Heart left ventricle (tissue), 16 donors: Measurements from ENCODE around the gene MPC2. TPM values are rescaled to one million over a fixed set of nuclear protein-coding genes. Genes with fewer than 3 reads are reported as not detected.

ENCODE experiments used
- ATAC-seq, 4 donors: fragments of 200-7000 bp; cut with Tn5 transposase; one replicate each; pipeline ENCODE4 v1.9.1; 2020 to 2022; ENCODE audit warnings: moderate library complexity in 4 of 4, mild to moderate bottlenecking in 3 of 4, moderate number of reproducible peaks in 1 of 4
- DNase-seq, 5 donors: peaks; one replicate each; pipeline ENCODE4 v3.0.0-alpha.2; 2020
- H3K27ac ChIP-seq, 12 donors: fragments of 200-600 bp; sonication (generic) in 4 of 12; one replicate each; pipeline versions ENCODE4 v1.5.0 to v1.8.0; 2016 to 2022; ENCODE audit warnings: mild to moderate bottlenecking in 2 of 12
- H3K27me3 ChIP-seq, 9 donors: fragments of 200-600 bp; sonication (generic) in 2 of 9; one replicate each; pipeline versions ENCODE4 v1.5.1 to v1.8.0; 2016 to 2022; ENCODE audit warnings: mild to moderate bottlenecking in 3 of 9
- H3K36me3 ChIP-seq, 9 donors: fragments of 200-600 bp; sonication (generic) in 2 of 9; one replicate each; pipeline versions ENCODE4 v1.5.0 to v1.8.0; 2018 to 2022; ENCODE audit warnings: mild to moderate bottlenecking in 2 of 9
- H3K4me1 ChIP-seq, 12 donors: fragments of 200-600 bp; sonication (generic) in 4 of 12; one replicate each; pipeline versions ENCODE4 v1.5.0 to v1.8.0; 2016 to 2022; ENCODE audit warnings: mild to moderate bottlenecking in 3 of 12
- H3K4me3 ChIP-seq, 12 donors: fragments of 200-600 bp; sonication (generic) in 4 of 12; one replicate each; pipeline versions ENCODE4 v1.5.0 to v1.8.0; 2017 to 2022; ENCODE audit warnings: mild to moderate bottlenecking in 9 of 12, moderate library complexity in 4 of 12
- H3K9me3 ChIP-seq, 12 donors: fragments of 200-600 bp; sonication (generic) in 4 of 12; one replicate each; pipeline versions ENCODE4 v1.5.0 to v1.8.0; 2016 to 2022; ENCODE audit warnings: mild to moderate bottlenecking in 1 of 12
- CTCF ChIP-seq, 12 donors: fragments of 200-600 bp; sonication (generic) in 4 of 12; IDR thresholded peaks; one replicate each; pipeline versions ENCODE4 v1.5.0 to v1.8.0; 2018 to 2022; ENCODE audit warnings: antibody characterized with exemption in 12 of 12, mild to moderate bottlenecking in 5 of 12
- POLR2A ChIP-seq, 2 donors: fragments of 450-650 bp; IDR thresholded peaks; one replicate each; pipeline ENCODE4 v1.6.1; 2017; ENCODE audit warnings: antibody characterized with exemption in 2 of 2, mild to moderate bottlenecking in 2 of 2, moderate library complexity in 2 of 2
- WGBS, 4 donors: extraction: QIAGEN DNeasy Blood & Tissue Kit in 2 of 4; methylation state at CpG; one replicate each; pipeline versions ENCODE4 v1.1.5 to v1.1.7; 2013 to 2018; 5-methylcytosine and 5-hydroxymethylcytosine counted together
- intact Hi-C, 10 donors: fragments of 100-400 bp; cut with DNase I; formaldehyde crosslinking; loops; one replicate each; pipeline versions ENCODE4 v1.11.1 to v1.14.2; 2022
- polyA plus RNA-seq, 2 donors: library from polyadenylated mRNA; stranded (reverse); fragments of 200-250 nt; gene quantifications; one replicate each; pipeline ENCODE4 v1.2.3, GENCODE V29; 2013
- total RNA-seq, 9 donors: library from RNA; depleted of rRNA in 2 of 9; stranded (reverse); fragments of >200 nt in 2 of 9; fragmentation: NEBNext Ultra II Directional in 3 of 9; extraction: Animal tissue kit (Norgen Biotek cat#: 25700) in 3 of 9; gene quantifications; one replicate each; pipeline versions ENCODE4 v1.1.0 to v1.2.4, GENCODE V29; 2016 to 2023
- donor health status: ischemic (EF 13 %, LVEDD 7.1; RV severe dilation, severe dysfunction).
- donor health status: healthy with polysubstance abuse.
- donor health status: DM: no; HTN: yes; CAD: no.
- donor health status: DM: no; HTN: no; CAD: no.
- donor health status: ischemic (EF 25% LVEDD 6.9; RV normal size, moderate dysfunction).
- donor health status: ischemic (EF 25% LVEDD 5.7; RV mildly dilated, moderate dysfunction).
- donor health status: healthy.
- donor health status: DM: yes; HTN: yes; CAD: no.
- donor health status: ischemic (EF 35%, LVEDD 5.7; RV mildly dilated, moderate dysfunction).
- donor health status: nonischemic (EF 11% LVEDD 7.7; RV severe dilation, severe dysfunction).
- donor health status: DM: yes; HTN: yes; CAD: no.
- donor health status: PGD.
- donor health status: ischemic (EF 29% LVEDD 5.4; RV normal size, mild dysfunction).
- donor health status: nonischemic (EF 23%, LVEDD 6.1; RV moderate dilation, normal function).

The MPC2 gene
- total and polyA plus RNA-seq, 11 donors: 69.5 to 260 (median 214) TPM

GRCh38 chr1:167926486-167926997 lies 10.3 kb downstream of the MPC2 start:
- Histone ChIP-seq H3K4me1 (peaks cover 0 to 52% (median 16%) of the 10 kb centered on the region in 12 donors), H3K27me3 (no peaks in the 10 kb centered on the region), H3K4me3 (no peak overlapping the region), H3K9me3 (no peaks in the 10 kb centered on the region), H3K27ac (no peak overlapping the region), H3K36me3 (peaks cover 0 to 16% (median 4%) of the 10 kb centered on the region in 9 donors)
- intact Hi-C loops: no loop called here
- ATAC-seq (no peak), DNase-seq (no peak)
- 70 to 76% (median 74%) methylated on average over 6 of the region's 6 CpGs for WGBS, 4 donors
- TF ChIP-seq POLR2A (IDR thresholded peaks at IDR 0.05) (no peak), CTCF (IDR thresholded peaks at IDR 0.05) (no peak)

- intact Hi-C loops: no loop called here
- Histone ChIP-seq H3K4me3 (no peak overlapping the region), H3K9me3 (no peaks in the 10 kb centered on the region), H3K27ac (no peak overlapping the region), H3K27me3 (no peaks in the 10 kb centered on the region), H3K36me3 (peaks cover 0 to 18% (median 8%) of the 10 kb centered on the region in 9 donors), H3K4me1 (peaks cover 0 to 44% (median 16%) of the 10 kb centered on the region in 12 donors)
- WGBS, 4 donors: 82 to 89% (median 85%) methylated on average over 2 of the region's 2 CpGs
- TF ChIP-seq POLR2A (IDR thresholded peaks at IDR 0.05) (no peak), CTCF (IDR thresholded peaks at IDR 0.05) (no peak)
- ATAC-seq (no peak), DNase-seq (no peak)
These were observed 12.2 kb downstream of the MPC2 start for GRCh38 chr1:167924543-167925231.

- no peaks in the 10 kb centered on the region for H3K27me3 ChIP-seq
- intact Hi-C loops: no loop called here
- H3K4me3 ChIP-seq: no peak overlapping the region
- ATAC-seq (no peak), DNase-seq (no peak)
- H3K27ac ChIP-seq: no peak overlapping the region
- H3K36me3 ChIP-seq: peaks cover 0 to 24% (median 8%) of the 10 kb centered on the region in 9 donors
- WGBS, 4 donors: 72 to 84% (median 81%) methylated on average over 2 of the region's 2 CpGs
- H3K4me1 ChIP-seq: peaks cover 0 to 43% (median 16%) of the 10 kb centered on the region in 12 donors
- no peaks in the 10 kb centered on the region for H3K9me3 ChIP-seq
- TF ChIP-seq POLR2A (IDR thresholded peaks at IDR 0.05) (no peak), CTCF (IDR thresholded peaks at IDR 0.05) (no peak)
These were observed 12.8 kb downstream of the MPC2 start for GRCh38 chr1:167924102-167924501.

- Histone ChIP-seq H3K27me3 (no peaks in the 10 kb centered on the region), H3K36me3 (peaks cover 0 to 30% (median 8%) of the 10 kb centered on the region in 9 donors), H3K27ac (no peak overlapping the region), H3K4me3 (no peak overlapping the region), H3K9me3 (no peaks in the 10 kb centered on the region), H3K4me1 (peaks cover 0 to 41% (median 16%) of the 10 kb centered on the region in 12 donors)
- intact Hi-C loops: no loop called here
- 88 to 92% (median 89%) methylated on average over 3 of the region's 3 CpGs for WGBS, 4 donors
- DNase-seq (no peak), ATAC-seq (no peak)
- TF ChIP-seq POLR2A (IDR thresholded peaks at IDR 0.05): no peak
- no peak for TF ChIP-seq CTCF (IDR thresholded peaks at IDR 0.05)
These were observed 13.4 kb downstream of the MPC2 start for GRCh38 chr1:167923324-167924056.
